C4-2B (cell line): ENCODE data around the gene ITPRID2.

Experiments used
- H3K27ac ChIP-seq: fragments of 450-650 bp; 2 replicates; pipeline ENCODE4 v1.5.1; 2017
- CTCF ChIP-seq: fragments of 450-650 bp; conservative IDR thresholded peaks from 2 replicates; pipeline ENCODE4 v1.5.1; 2017; ENCODE audit warnings: mild to moderate bottlenecking
- ZFX ChIP-seq: fragments of 450-650 bp; IDR thresholded peaks from 2 replicates; pipeline ENCODE4 v1.6.1; 2017

The ITPRID2 gene

GRCh38 chr2:181879295-181879694 is 12.2 kb upstream of the ITPRID2 start:
- H3K27ac ChIP-seq, result no peak overlapping the region
- no peak for TF ChIP-seq ZFX

DNA sequence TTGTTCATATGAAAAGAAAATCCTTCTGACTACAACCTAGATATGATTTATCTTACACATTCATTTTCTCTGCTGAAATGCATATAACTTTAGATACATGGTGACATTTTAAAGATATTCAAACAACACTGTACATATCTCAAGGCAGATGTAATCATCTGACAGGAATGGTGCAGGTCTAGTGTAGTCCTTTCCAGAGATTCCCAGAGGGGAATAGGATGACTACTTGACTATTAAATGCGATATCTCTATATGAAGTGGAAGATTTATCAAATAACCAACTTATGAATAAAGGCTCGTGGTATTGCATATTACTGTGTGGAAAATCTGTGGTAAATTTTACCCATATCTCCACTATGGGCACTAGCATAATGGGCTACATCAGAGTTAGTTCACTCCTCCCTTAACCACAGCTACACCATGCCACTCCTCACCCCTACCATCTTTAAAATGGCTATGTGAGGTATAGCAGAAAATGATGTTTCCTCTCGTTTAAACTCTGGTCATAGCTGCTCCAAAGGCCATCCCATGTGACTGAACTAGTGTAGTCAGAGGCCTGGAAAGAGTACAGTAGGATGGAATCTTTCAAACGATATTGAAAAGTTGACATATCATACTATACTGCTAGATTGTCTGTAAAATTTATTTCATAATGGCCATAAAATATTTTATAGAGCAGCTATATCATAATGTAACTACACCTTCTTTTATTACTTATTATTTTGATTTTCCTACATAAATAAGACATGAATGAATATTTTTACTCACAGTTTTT is 9.1 kb upstream of the ITPRID2 start:
- no peak overlapping the region for H3K27ac ChIP-seq
- TF ChIP-seq ZFX (no peak), CTCF (no peak)

GRCh38 chr2:181884601-181885000 is 6.9 kb upstream of the ITPRID2 start:
- TF ChIP-seq ZFX (no peak), CTCF (no peak)
- H3K27ac ChIP-seq, result no peak overlapping the region

GRCh38 chr2:181885096-181885495 is 6.4 kb upstream of the ITPRID2 start:
- TF ChIP-seq CTCF (no peak), ZFX (no peak)
- no peak overlapping the region for H3K27ac ChIP-seq

- TF ChIP-seq CTCF (no peak), ZFX (no peak)
- no peak overlapping the region for H3K27ac ChIP-seq
Observed at GRCh38 chr2:181886192-181886591, 5.3 kb upstream of the ITPRID2 start.

DNA sequence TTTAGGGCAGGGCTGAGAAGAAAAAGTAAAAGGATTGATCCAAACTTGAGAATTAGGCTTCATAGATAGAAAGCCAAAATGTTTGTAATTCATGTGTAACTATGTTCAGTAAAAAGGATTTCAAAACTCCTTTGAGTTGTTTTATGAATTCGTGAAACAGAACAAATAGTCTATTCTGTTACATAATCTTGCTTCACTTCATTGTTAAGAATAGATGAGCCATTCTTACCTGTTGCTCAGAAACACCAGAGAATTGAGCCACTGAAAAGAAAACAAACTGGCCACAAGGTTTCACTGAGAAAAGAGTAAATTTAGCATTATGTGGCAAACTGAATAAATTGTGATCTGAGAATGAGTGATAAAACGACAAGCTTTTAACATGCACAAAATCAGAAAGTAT is 4.5 kb upstream of the ITPRID2 start:
- no peak overlapping the region for H3K27ac ChIP-seq
- TF ChIP-seq ZFX (no peak), CTCF (no peak)

DNA sequence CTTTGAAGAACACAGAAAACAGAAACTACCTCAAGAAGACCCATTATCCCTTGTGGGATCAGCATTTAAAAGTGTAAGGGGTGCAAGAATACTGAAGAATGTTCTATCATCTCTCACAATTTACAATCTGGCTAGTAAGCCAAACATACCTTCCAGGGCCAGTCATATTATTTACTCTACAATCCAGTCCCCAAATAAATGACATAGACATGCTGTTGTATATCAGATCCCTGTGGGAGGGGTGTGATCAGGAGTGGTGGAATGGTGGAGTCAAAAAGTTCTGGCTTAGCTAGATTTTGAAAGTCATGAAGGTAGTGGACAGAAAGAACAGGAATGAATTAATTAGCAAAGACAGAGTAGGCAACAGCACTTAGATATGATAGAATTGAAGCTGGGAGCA is 1.8 kb upstream of the ITPRID2 start:
- no peak overlapping the region for H3K27ac ChIP-seq
- TF ChIP-seq CTCF, result no peak
- no peak for TF ChIP-seq ZFX

GRCh38 chr2:181890271-181890670 is 1.3 kb upstream of the ITPRID2 start:
- no peak for TF ChIP-seq ZFX
- no peak overlapping the region for H3K27ac ChIP-seq
